Activated CD8-positive, alpha-beta memory T cell treated with anti-CD3 and anti-CD28 coated beads for 1 hour (primary cell): Measurements from ENCODE around the gene ADCY1.

Source experiments
- DNase-seq, 2 donors: peaks; one replicate each; pipeline ENCODE4 v3.0.0-alpha.2; 2020; ENCODE audit warnings: low read depth in 1 of 2; ENCODE audit errors: extremely low read depth in 1 of 2

ADCY1 gene

GRCh38 chr7:45623157-45623556 is 49.0 kb downstream of the ADCY1 start:
- no peak for DNase-seq

DNA sequence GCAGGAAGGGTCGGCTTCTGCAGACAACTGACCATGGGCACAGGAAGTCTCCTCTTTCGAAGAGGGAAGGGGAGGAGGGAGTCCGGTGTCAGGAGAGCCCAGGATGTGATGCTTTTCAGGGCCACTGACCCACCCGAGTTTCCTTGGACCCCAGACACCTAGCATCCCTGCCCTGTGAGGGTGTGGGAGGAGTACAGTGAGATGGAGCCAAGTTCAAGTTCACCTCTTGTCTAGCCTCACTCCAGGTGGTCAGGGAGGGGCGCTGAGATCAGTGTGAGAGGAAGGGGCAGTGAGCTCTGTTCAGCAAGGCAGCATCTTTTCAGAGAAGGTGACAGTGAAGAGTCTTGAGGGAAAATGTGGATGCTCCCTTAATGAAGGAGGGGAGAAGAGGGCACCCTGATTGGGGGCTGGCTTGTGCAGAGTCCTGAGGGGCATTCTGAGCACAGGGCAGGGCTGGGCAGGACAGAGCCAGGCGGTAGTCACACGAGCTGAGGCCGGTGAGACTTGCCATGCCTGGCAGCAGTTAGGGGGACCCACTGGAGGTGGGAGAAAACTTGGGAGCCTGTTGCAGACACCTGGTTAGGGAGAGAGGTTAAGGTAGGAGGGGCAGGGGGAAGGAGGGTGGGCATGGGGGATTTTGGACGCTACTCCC is 49.7 kb downstream of the ADCY1 start:
- no peak for DNase-seq

- DNase-seq: no peak
These were observed 50.2 kb downstream of the ADCY1 start for GRCh38 chr7:45624392-45624760.

DNA sequence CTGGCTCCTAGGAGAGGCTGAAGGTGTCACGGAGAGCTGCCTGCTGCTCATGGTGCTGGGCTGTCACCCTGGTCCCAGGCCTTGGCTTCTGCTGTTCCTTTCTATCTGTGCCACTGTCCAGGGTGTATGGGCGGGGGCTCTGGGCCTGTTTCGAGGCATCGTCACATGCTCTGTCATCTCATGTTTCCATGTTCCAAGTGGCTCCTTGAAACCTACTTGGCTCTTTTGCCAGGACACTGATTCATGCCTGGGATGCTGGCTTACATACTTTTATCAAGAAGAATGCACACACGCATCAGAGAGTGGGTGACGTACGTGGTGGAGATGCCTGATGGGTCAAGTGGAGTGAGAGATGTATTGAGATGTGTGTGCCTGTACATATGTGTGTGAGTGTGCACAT is 50.9 kb downstream of the ADCY1 start:
- DNase-seq: no peak

- no peak for DNase-seq
These were observed 51.7 kb downstream of the ADCY1 start for GRCh38 chr7:45625714-45626440.

DNA sequence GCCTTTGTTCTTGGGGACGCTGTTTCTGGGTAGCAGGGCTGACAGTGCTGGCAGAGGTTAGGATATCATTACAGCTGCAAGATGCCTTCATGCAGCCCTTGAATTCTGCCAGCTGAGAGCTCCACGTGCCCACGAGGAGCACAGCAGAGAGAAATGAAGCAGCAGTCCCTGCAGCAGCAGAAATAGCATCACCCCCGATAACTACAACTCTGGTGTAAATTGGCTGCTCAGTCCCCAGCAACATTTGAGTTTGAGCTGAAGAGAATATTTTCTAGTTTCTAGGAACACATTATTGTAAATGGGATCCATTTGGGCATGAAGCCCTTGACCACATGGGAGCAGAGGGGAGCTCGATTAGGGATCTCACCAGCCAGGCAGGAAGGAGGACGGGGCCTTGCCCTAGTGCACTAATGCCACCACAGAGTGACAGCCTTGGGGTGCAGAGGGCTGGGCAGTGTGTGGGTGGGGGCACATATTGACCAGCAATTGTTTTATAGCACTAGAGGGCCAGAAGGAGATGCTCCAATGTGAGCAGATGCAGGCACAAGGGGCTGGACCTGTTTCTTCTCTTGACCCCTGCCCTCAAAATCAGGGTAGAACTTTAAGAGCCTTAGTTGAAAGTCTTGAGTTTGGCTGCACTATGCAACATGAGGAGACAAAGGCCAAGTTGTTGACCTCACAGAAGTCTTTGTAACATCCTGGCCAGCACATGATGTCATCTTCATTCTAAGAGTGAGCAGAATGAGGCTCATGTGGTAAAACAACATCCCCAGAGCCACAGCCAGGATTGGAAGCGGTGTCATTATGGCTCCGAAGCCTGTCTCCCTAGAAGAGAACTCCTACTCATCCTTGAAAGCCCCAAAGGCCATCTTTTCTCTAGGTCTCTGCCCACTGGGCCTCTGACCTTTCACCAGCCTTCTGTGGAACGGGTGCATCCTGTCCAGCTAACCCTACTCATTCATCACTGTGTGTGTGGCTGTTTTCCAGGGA is 52.6 kb downstream of the ADCY1 start:
- DNase-seq: no peak

- no peak for DNase-seq
These were observed 53.7 kb downstream of the ADCY1 start for GRCh38 chr7:45627691-45628456.

- no peak for DNase-seq
These were observed 57.4 kb downstream of the ADCY1 start for GRCh38 chr7:45631569-45631968.

- DNase-seq: no peak
These were observed 62.6 kb downstream of the ADCY1 start for GRCh38 chr7:45636733-45637132.

GRCh38 chr7:45638916-45639315 is 64.7 kb downstream of the ADCY1 start:
- no peak for DNase-seq

DNA sequence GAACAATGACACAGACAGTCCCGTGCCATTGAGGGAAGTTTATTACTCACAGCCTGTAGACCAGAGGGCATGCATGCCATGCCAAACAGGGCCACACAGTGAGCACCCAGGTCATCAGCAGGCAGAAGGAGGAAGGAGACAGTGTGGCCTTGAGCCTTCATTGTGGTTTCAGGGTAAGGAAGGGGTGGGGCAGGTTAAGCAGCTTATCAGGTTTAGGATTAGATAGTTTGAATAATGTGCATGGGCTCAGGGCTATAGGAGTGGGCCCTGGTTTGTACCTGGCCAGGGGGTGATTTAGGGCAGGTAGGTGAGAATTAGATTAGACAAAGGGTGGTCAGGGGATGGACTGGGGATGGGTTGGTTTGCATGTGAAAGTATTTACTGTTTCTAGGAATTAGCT is 67.9 kb downstream of the ADCY1 start:
- no peak for DNase-seq

GRCh38 chr7:45643630-45644029 is 69.5 kb downstream of the ADCY1 start:
- no peak for DNase-seq

GRCh38 chr7:45644237-45644636 is 70.1 kb downstream of the ADCY1 start:
- no peak for DNase-seq

DNA sequence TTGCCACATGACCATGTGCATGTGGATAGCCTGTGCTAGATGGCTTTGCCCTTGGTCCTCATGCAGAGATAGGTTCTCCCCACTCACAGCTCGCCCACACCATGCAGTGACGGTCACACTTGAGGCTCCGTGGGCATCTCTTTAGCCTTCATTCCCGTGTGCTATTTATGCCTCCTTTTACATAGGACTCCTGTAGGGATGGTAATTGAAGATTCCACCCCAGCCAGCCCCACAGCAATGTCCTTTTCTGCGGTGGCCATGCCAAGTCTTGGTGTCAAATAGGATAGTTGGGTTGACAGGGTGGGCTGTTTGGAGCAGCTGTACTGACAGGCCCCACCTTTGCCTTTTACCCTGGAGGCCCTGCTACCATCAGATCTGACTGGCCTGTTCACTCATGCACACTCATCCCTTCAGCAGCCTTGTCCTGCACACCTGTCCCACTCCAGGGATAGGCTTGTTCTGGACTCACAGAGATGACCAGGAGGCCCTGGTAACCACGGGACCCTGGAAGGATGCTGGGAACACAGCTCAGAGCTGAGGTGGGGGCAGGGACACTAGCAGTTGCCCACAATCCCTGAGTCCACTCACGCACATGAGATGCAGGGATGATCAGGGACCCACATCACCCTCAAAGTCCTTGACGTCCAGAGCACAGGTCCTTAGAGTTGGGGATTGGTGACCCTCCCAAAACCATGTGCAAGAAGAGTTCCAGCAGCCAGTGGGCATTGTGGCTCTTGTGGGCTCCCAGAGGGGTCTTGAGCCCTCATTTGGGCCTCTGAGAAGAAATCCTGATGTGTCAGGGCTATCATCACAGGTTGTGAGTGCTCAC is 71.2 kb downstream of the ADCY1 start:
- DNase-seq: no peak

GRCh38 chr7:45646207-45646821 is 72.1 kb downstream of the ADCY1 start:
- no peak for DNase-seq

DNA sequence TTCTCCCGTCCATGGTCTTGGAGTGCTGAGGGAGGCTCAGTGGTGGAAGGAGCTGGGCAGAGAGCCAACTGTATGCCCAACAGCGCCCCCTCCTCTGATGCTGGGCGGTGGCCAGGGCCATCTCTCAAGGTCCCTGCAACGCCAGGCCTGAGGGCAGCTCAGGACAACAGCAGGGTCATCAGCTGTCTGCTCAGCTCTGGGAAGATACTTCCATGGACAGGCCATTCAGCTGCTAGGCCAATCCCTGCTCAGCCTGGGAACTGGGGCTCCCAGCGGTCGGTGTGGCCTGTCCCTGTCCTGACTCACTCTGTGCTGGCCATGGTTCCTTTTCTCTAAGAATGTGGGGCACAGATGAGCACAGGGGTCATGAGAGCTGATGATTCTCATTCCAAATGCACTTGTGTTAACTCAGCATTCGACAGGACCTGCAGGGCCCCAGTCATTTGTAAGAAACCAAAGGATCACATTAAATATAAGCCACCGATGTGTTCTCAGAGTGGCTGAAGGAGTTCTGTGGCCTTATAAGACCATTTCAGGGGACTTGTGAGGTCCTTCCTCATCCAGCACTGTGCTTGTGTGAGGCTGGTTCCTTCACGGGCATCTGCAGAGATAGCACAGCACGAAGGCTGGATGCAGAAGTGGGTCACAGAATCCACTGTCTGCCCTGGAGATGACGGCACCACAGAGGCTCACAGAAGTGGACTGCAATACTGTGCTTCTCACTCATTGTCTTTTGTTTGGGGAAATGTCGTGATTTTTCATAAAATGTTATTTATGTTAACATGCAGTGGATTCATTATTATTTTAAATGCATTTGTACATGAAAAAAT is 73.0 kb downstream of the ADCY1 start:
- no peak for DNase-seq

GRCh38 chr7:45647967-45648670 is 74.0 kb downstream of the ADCY1 start:
- no peak for DNase-seq

DNA sequence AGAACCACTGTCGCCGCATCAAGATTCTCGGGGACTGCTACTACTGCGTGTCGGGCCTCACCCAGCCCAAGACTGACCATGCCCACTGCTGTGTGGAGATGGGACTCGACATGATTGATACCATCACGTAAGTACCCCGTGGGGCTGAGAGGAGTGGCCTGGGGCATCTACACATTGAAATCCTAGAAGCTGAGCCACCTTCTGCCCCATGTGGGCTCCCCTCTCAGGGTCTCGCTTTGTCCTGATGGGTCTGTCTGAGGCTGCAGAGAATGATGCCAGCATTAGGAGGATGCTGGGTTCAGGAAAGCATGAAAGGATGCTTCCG is 74.5 kb downstream of the ADCY1 start:
- no peak for DNase-seq
